GM12873 (cell line): ENCODE measurements around the gene IGFLR1.

Source experiments
- TF ChIP-seq, protein P1 (sequence below): IDR thresholded peaks from 2 replicates; pipeline ENCODE4 v1.5.1; 2012; ENCODE audit warnings: low read depth, mild to moderate bottlenecking, moderate library complexity, low read length, control low read depth; ENCODE audit not compliant: insufficient read depth; ENCODE audit errors: missing control alignments

The IGFLR1 gene

GRCh38 chr19:35692010-35692409 is 50.2 kb downstream of the IGFLR1 start:
- TF ChIP-seq, protein P1, sequence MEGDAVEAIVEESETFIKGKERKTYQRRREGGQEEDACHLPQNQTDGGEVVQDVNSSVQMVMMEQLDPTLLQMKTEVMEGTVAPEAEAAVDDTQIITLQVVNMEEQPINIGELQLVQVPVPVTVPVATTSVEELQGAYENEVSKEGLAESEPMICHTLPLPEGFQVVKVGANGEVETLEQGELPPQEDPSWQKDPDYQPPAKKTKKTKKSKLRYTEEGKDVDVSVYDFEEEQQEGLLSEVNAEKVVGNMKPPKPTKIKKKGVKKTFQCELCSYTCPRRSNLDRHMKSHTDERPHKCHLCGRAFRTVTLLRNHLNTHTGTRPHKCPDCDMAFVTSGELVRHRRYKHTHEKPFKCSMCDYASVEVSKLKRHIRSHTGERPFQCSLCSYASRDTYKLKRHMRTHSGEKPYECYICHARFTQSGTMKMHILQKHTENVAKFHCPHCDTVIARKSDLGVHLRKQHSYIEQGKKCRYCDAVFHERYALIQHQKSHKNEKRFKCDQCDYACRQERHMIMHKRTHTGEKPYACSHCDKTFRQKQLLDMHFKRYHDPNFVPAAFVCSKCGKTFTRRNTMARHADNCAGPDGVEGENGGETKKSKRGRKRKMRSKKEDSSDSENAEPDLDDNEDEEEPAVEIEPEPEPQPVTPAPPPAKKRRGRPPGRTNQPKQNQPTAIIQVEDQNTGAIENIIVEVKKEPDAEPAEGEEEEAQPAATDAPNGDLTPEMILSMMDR, result no peak

- TF ChIP-seq, protein P1, result no peak
These were observed 52.4 kb downstream of the IGFLR1 start for GRCh38 chr19:35689836-35690235.
